Karpas-422 (cell line): Measurements from ENCODE around the gene TPGS1. TPM values are rescaled to one million over a fixed set of nuclear protein-coding genes. Genes with fewer than 3 reads are reported as not detected.

Experiments used
- DNase-seq: peaks from one replicate; pipeline ENCODE4 v3.0.0-alpha.2; 2015
- H2AFZ ChIP-seq: fragments of 200-600 bp; sonication (generic); 2 replicates; pipeline ENCODE4 v1.6.1; 2014; ENCODE audit warnings: antibody characterized with exemption, low read length, mixed read lengths
- H3K27ac ChIP-seq: fragments of 200-600 bp; sonication (generic); 2 replicates; pipeline ENCODE4 v1.5.1; 2014; ENCODE audit warnings: mild to moderate bottlenecking, low read length, moderate library complexity
- H3K27me3 ChIP-seq: fragments of 200-600 bp; sonication (generic); 2 replicates; pipeline ENCODE4 v1.6.1; 2014; ENCODE audit warnings: low read length, mixed read lengths
- H3K36me3 ChIP-seq: fragments of 200-600 bp; sonication (generic); 2 replicates; pipeline ENCODE4 v1.6.1; 2014; ENCODE audit warnings: low read length, mixed read lengths; ENCODE audit not compliant: insufficient read depth
- H3K4me1 ChIP-seq: fragments of 200-600 bp; sonication (generic); 2 replicates; pipeline ENCODE4 v1.6.1; 2014; ENCODE audit warnings: mild to moderate bottlenecking, low read length, mixed read lengths
- H3K4me2 ChIP-seq: fragments of 200-600 bp; sonication (generic); 2 replicates; pipeline ENCODE4 v1.6.1; 2014; ENCODE audit warnings: low read length, low read depth, mild to moderate bottlenecking; ENCODE audit not compliant: poor library complexity, severe bottlenecking
- H3K4me3 ChIP-seq: fragments of 200-600 bp; sonication (generic); 2 replicates; pipeline ENCODE4 v1.5.1; 2014; ENCODE audit warnings: mild to moderate bottlenecking, antibody characterized with exemption, low read length, mixed read lengths
- H3K79me2 ChIP-seq: fragments of 200-600 bp; sonication (generic); 2 replicates; pipeline ENCODE4 v1.6.1; 2014; ENCODE audit warnings: mild to moderate bottlenecking, low read length, mixed read lengths
- H3K9ac ChIP-seq: fragments of 200-600 bp; sonication (generic); 2 replicates; pipeline ENCODE4 v1.6.0; 2014; ENCODE audit warnings: low read length
- H3K9me2 ChIP-seq: fragments of 200-600 bp; sonication (generic), shearing (Covaris generic); replicated peaks from 2 replicates; pipeline ENCODE4 v1.6.0; 2014; ENCODE audit warnings: mild to moderate bottlenecking, low read length, moderate library complexity; ENCODE audit not compliant: insufficient read depth
- H3K9me3 ChIP-seq: fragments of 300-700, 200-600 bp; sonication (generic); 2 replicates; pipeline ENCODE4 v1.6.1; 2014; ENCODE audit warnings: low read length, mixed read lengths
- H4K20me1 ChIP-seq: fragments of 200-600 bp; sonication (generic); 2 replicates; pipeline ENCODE4 v1.6.1; 2014; ENCODE audit warnings: mild to moderate bottlenecking, antibody characterized with exemption, low read length, low read depth; ENCODE audit not compliant: insufficient read depth
- total RNA-seq: library from RNA; depleted of rRNA; stranded (reverse); fragments of >200 nt; shearing (Covaris generic); gene quantifications from 2 replicates; pipeline ENCODE4 v1.2.3, GENCODE V29; 2014; ENCODE audit warnings: low replicate concordance; rRNA removed

TPGS1 gene
- 13.8 and 46.6 TPM in 2 replicates for total RNA-seq

DNA sequence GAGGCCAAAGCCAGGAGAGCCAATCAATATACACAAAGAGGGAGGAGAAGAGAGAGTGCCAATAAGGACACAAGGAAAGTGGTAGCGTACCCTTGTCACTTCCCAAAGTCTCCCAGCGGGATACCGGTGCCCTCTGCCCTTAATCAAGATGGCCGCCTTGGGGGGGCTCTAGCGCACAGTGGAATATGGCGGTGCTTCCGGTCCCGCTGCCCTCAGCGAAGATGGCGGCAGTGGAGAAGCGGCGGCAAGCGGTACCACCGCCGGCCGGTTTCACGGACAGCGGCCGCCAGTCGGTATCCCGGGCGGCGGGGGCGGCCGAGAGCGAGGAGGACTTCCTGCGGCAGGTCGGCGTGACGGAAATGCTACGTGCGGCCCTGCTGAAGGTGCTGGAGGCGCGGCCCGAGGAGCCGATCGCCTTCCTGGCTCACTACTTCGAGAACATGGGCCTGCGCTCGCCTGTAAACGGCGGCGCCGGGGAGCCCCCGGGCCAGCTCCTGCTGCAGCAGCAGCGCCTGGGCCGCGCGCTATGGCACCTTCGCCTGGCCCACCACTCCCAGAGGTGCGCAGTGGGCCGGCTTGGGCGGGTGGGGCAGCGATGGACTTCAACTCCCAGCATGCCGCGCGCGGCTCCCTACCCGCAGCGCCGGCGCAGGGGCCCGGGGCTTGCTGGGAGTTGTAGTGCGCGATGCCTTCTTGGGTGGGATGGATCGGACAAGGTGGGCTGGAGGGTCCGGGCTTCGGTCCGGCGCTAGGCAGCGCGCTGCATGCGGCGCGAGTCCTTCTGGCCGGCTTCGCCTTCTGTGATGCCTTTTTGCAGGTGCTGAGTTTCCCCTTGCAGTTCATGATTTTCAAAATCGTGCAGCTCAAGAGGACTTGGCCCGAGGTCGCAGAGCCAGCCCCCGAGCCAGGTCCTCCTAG, at the start of gene TPGS1:
TPGS1 (plus strand) TSS at position 212 of the 918 bp plus-strand sequence; CDS start at position 222, 10 bp downstream.
- H3K36me3 ChIP-seq = peaks cover 4% of the 10 kb centered on the region; the same call in 1 of the 2 replicates
- H3K4me3 ChIP-seq = peak within 1 kb of the TSS; percentile 97
- H3K9ac ChIP-seq = peak within 1 kb of the TSS; percentile 91
- H2AFZ ChIP-seq = peak within 1 kb of the TSS; percentile 100
- H3K79me2 ChIP-seq = peaks cover 17% of the 10 kb centered on the region
- peak; percentile 94 for DNase-seq
- H3K27ac ChIP-seq = peak within 1 kb of the TSS; percentile 79
- no peaks in the 10 kb centered on the region for H4K20me1 ChIP-seq
- peaks cover 24% of the 10 kb centered on the region for H3K4me1 ChIP-seq
- H3K27me3 ChIP-seq = no peaks in the 10 kb centered on the region
- H3K4me2 ChIP-seq = peak within 1 kb of the TSS; percentile 91
- H3K9me3 ChIP-seq = no peaks in the 10 kb centered on the region
- no peaks in the 10 kb centered on the region for H3K9me2 ChIP-seq

DNA sequence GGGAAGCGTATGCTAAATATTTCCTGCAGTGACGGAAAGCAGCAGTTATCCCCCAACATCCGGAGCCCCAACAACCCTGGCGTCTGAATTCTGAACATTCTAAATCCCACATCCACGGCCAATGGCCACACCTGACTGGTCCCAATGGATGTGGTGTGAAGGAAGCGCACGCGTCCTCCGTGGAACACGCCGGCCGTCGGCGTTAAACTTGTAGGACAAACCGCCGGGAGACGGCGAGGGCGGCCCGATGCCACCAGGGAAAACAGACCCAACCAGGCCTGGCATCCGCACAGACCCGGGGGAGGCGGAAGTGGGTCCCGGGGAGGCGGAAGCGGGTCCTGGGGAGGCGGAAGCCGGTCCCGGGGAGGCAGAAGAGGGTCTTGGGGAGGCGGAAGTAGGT, 49.7 kb upstream of the TPGS1 start:
- Histone ChIP-seq H3K27ac (no peak overlapping the region), H2AFZ (no peak overlapping the region), H3K9ac (no peak overlapping the region), H3K9me3 (no peaks in the 10 kb centered on the region; the same call in 1 of the 2 replicates), H3K4me3 (no peak overlapping the region), H3K4me2 (no peak overlapping the region), H4K20me1 (no peaks in the 10 kb centered on the region), H3K36me3 (no peaks in the 10 kb centered on the region), H3K79me2 (no peaks in the 10 kb centered on the region), H3K9me2 (no peaks in the 10 kb centered on the region), H3K27me3 (no peaks in the 10 kb centered on the region), H3K4me1 (no peaks in the 10 kb centered on the region)
- no peak for DNase-seq

DNA sequence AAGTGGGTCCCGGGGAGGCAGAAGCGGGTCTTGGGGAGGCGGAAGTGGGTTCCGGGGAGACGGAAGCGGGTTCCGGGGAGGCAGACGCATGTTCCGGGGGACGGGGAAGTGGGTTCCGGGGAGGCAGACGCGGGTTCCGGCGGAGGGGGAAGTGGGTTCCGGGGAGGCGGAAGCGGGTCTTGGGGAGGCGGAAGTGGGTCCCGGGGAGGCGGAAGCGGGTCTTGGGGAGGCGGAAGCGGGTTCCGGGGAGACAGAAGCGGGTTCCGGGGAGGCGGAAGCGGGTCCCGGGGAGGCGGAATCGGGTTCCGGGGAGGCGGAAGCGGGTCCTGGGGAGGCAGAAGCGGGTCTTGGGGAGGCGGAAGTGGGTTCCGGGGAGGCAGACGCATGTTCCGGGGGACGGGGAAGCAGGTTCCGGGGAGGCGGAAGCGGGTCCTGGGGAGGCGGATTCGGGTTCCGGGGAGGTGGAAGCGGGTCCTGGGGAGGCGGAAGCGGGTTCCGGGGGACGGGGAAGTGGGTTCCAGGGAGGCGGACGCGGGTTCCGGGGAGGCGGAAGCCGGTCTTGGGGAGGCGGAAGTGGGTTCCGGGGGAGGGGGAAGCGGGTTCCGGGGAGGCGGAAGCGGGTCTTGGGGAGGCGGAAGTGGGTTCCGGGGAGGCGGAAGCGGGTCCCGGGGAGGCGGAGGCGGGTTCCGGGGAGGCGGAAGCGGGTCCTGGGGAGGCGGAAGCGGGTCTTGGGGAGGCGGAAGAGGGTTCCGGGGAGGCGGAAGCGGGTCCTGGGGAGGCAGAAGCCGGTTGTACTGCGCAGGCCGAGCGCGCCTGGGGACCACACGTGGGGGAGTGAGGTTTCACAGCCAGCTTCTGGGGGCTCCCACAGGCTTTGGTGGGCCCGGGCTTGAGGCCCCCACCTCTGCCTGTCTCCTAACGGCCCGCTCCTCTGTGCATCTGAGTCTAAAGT, 48.9 kb upstream of the TPGS1 start:
- Histone ChIP-seq H3K27me3 (no peaks in the 10 kb centered on the region), H3K9me3 (no peaks in the 10 kb centered on the region; the same call in 1 of the 2 replicates)

GRCh38 chr19:459724-460511, 47.4 kb upstream of the TPGS1 start:
- Histone ChIP-seq H3K9me3 (no peaks in the 10 kb centered on the region), H3K4me1 (no peaks in the 10 kb centered on the region), H2AFZ (no peak overlapping the region), H3K27me3 (no peaks in the 10 kb centered on the region), H3K79me2 (no peaks in the 10 kb centered on the region), H3K4me2 (no peak overlapping the region), H4K20me1 (no peaks in the 10 kb centered on the region), H3K27ac (no peak overlapping the region), H3K36me3 (no peaks in the 10 kb centered on the region), H3K9ac (no peak overlapping the region), H3K9me2 (no peaks in the 10 kb centered on the region), H3K4me3 (no peak overlapping the region)
- no peak for DNase-seq

More for the DNA sequence above, 48.9 kb upstream of the TPGS1 start:
- no peak for DNase-seq
- Histone ChIP-seq H3K4me2 (no peak overlapping the region), H3K27ac (no peak overlapping the region), H3K9me2 (no peaks in the 10 kb centered on the region), H3K79me2 (no peaks in the 10 kb centered on the region), H4K20me1 (no peaks in the 10 kb centered on the region), H3K36me3 (no peaks in the 10 kb centered on the region), H2AFZ (no peak overlapping the region), H3K9ac (no peak overlapping the region), H3K4me3 (no peak overlapping the region), H3K4me1 (no peaks in the 10 kb centered on the region)

DNA sequence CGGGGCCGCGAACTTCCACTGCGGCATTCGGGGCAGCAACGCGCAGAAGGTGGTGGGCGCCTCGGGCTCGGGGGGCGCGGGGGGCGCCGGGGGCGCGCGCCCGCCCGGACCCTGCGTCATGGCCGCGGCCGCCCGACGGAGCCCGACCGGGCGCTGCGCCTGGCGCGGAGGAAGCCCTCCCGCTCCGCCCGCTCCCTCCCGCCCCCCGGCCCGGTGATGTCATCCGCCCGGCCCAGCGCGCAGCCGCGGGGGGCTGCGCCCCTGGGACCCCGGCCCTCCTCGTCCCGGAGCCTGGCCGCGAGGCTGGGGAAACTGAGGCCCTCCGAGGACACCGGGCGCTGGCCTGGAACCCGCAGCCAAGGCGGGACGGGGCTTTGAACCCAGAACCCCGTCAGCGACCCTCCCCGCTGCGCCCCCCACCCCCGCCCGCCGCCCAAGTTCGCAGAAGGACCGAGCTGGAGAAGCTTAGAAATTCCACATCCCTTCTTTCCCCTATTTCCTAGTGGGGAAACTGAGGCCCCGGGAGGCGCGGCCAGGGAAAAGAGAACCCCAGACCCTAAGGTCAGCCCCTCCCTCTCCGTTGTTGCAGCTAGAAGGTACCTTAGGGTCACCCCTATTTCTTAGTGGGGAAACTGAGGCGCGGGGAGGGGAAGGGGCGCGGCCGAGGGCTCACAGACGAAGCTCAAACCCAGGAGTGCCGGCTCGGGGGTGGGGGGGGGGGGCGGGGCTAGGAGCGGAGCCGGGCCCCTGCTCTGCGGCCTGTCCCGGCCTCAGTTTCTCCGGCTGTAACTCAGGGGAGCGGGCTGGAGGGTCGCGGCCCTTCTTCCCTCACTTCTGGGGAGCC, 46.2 kb upstream of the TPGS1 start, which contains the start of gene SHC2:
SHC2 (minus strand) TSS at position 157 of the 844 bp plus-strand sequence; CDS start at position 120, 37 bp downstream.
- H3K9me2 ChIP-seq = no peaks in the 10 kb centered on the region
- H2AFZ ChIP-seq = no peak within 1 kb of the TSS
- H3K9ac ChIP-seq = no peak within 1 kb of the TSS
- H3K79me2 ChIP-seq = no peaks in the 10 kb centered on the region
- no peaks in the 10 kb centered on the region for H3K36me3 ChIP-seq
- no peak for DNase-seq
- no peak within 1 kb of the TSS for H3K4me2 ChIP-seq
- H4K20me1 ChIP-seq = no peaks in the 10 kb centered on the region
- no peak within 1 kb of the TSS for H3K27ac ChIP-seq
- H3K9me3 ChIP-seq = no peaks in the 10 kb centered on the region
- no peaks in the 10 kb centered on the region for H3K4me1 ChIP-seq
- no peak within 1 kb of the TSS for H3K4me3 ChIP-seq
- no peaks in the 10 kb centered on the region for H3K27me3 ChIP-seq

DNA sequence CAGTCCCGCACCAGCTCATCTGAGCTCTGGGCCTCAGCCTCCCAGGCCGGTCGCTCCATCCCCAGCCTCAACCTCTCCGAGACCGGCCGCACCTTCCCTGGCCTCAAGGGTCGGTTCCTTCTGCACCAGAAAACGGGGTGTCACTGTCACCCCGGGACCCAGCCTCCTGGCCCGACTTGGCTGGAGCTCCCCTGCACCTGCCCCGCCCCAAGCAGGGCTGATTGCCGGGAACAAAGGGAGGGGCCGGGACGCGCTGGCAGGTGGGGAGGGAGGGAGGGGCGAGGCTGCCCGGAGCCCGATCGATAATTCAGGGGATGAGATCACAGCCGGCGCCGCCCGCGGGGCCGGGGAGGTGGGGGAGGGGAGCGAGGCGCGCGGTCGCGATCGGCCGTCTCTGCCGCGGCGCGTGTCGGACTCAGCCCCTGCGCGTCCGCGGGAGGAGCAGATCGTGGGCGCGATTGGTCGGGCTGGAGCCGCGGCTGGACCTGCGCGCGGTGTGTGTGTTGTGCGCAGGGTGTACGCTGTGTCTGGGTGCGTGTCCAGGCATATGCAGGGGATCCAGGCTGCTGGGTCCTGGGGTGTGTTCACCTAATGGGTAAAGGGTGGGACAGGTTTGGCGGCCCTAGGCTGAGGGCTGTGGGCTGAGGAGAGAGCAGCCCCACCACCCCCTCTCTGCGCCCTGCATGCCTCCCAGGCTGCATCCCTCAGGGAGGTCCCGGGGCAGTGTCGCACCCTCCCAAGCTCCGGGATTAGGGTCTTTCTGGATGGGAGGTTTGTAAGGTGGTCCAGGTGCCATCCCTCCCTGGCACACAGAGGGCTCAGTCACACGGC, 45.4 kb upstream of the TPGS1 start:
- H3K4me1 ChIP-seq = no peaks in the 10 kb centered on the region
- H3K27me3 ChIP-seq = no peaks in the 10 kb centered on the region
- no peak overlapping the region for H3K9ac ChIP-seq
- DNase-seq = no peak
- no peak overlapping the region for H3K4me3 ChIP-seq
- no peak overlapping the region for H2AFZ ChIP-seq
- H3K36me3 ChIP-seq = no peaks in the 10 kb centered on the region
- H3K9me3 ChIP-seq = no peaks in the 10 kb centered on the region
- no peak overlapping the region for H3K27ac ChIP-seq
- no peaks in the 10 kb centered on the region for H3K79me2 ChIP-seq
- no peaks in the 10 kb centered on the region for H3K9me2 ChIP-seq
- H4K20me1 ChIP-seq = no peaks in the 10 kb centered on the region
- H3K4me2 ChIP-seq = no peak overlapping the region
